Vagina (tissue), 2 donors: ENCODE results near the gene MYL5.

ENCODE experiments used
- POLR2A ChIP-seq, 2 donors: fragments of 450-650 bp; IDR thresholded peaks; one replicate each; pipeline ENCODE4 v1.6.1; 2017; ENCODE audit warnings: antibody characterized with exemption in 2 of 2, mild to moderate bottlenecking in 2 of 2, moderate library complexity in 2 of 2
- POLR2AphosphoS5 ChIP-seq, 2 donors: sonication (generic); formaldehyde crosslinking; IDR thresholded peaks; one replicate each; pipeline ENCODE4 v1.9.0; 2017; ENCODE audit warnings: antibody characterized with exemption in 2 of 2, mild to moderate bottlenecking in 2 of 2, low read depth in 1 of 2; ENCODE audit not compliant: insufficient read depth in 1 of 2
- TF ChIP-seq, protein P1 (sequence below), 3 experiments: fragments of 450-650 bp in 2 of 3; fragments of 200-600 bp in 1 of 3; sonication (generic) in 1 of 3; IDR thresholded peaks; one replicate each; pipeline ENCODE4 v1.5.1; 2017 to 2019; ENCODE audit warnings: antibody characterized with exemption in 3 of 3, mild to moderate bottlenecking in 2 of 3, moderate library complexity in 2 of 3

DNA sequence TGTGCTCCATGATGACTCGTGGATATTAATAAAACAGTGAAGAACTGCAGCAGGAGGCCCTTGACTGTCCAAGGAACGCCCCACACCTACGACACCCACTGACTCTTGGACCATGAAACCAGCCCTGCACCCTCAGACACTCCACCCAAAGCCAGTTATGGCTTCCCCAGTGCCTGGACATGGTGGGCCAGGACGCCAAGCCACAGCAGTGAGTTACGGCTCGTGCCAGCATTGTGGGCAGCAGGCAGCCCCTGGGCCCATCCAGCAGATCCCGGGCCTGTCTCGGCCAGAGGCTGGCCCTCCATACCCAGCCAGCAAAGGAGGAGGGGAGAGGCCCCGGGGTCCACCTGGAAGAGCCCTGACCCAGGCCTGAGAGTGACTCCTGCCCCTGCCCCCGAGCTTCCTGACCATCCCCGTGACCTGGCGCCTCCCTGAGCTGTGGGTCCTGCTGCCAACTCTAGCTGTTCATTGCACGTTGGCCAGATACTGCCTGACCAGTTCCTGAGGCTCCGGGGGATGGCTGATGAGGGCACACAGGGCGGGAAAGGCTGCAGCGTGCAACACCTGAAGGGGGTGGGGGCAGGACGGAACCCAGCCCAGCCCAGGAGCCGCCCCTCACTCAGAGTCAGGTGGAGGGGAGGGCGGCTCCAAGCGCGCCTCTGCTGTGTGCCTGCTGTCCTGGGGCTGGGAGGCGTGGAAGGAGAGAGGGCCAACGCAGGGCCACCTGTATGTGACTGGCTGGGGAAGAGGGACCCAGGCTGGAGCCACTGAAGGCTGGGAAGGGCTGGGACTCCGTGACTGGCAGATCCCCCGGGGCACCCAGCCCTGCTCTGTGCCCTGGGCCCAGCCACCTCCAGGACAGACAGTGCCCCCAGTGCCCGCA is 13.9 kb downstream of the MYL5 start:
- TF ChIP-seq, protein P1, sequence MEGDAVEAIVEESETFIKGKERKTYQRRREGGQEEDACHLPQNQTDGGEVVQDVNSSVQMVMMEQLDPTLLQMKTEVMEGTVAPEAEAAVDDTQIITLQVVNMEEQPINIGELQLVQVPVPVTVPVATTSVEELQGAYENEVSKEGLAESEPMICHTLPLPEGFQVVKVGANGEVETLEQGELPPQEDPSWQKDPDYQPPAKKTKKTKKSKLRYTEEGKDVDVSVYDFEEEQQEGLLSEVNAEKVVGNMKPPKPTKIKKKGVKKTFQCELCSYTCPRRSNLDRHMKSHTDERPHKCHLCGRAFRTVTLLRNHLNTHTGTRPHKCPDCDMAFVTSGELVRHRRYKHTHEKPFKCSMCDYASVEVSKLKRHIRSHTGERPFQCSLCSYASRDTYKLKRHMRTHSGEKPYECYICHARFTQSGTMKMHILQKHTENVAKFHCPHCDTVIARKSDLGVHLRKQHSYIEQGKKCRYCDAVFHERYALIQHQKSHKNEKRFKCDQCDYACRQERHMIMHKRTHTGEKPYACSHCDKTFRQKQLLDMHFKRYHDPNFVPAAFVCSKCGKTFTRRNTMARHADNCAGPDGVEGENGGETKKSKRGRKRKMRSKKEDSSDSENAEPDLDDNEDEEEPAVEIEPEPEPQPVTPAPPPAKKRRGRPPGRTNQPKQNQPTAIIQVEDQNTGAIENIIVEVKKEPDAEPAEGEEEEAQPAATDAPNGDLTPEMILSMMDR (IDR thresholded peaks at IDR 0.05): no peak
- TF ChIP-seq POLR2AphosphoS5 (IDR thresholded peaks at IDR 0.05; ENCODE audit: insufficient read depth in 1 of 2, low read depth in 1 of 2) (no peak), POLR2A (IDR thresholded peaks at IDR 0.05) (no peak)
